ENCODE data around the gene CCND3. TPM values are rescaled to one million over a fixed set of nuclear protein-coding genes. Genes with fewer than 3 reads are reported as not detected.

CCND3 gene
- total and polyA plus RNA-seq, 2 of the 13 experiments (the other 11 are each of a cell fraction or from before 2014, with no cell fraction given), result 4.3 to 7.2 TPM

DNA sequence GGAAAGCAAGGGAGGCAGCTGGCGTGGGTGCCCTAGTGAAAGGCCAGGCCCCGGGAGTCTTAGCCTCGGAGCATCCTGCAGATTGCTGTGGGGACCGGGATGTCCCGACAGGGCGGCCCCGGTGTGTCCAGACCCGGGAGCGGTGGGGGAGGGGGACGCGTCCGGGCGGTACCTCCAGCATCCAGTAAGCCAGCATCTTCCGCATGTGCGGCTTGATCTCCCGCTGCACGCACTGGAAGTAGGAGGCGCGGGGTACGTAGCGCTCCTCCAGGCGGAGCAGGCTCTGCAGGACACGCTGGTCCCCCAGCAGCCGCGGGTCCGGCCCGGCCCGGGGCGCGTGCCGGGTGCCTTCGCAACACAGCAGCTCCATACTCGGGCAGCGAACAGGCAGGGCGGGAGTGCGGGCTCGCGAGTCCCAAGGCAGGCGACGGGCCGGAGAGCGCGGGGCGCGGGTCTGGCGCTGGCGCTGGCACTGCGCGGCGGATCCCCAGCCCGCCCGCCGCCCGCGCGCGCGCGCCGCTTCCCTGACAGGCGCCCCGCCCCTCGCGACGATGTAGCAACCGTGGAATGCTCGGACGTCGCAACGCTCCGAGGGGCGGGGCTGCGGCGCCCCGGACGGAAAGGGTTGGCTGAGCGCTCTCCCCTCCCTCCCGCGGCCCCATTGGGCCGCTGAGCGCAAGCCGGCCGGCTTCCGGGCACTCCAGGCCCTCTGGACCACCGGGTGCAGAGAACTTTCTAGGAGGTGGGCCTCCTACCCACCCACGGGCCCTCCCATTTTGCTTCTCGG is at the start of gene CCND3 (continued):
- TF ChIP-seq KDM5A (IDR thresholded peaks at IDR 0.05; ENCODE audit: borderline replicate concordance, low read length), result no peak
- TF ChIP-seq RARA (CRISPR knock-in tag; IDR thresholded peaks at IDR 0.05), result no peak
- no peak for TF ChIP-seq FOXJ3 (CRISPR knock-in tag; IDR thresholded peaks at IDR 0.05; ENCODE audit: borderline replicate concordance)
- TF ChIP-seq NCOR1 (IDR thresholded peaks at IDR 0.05; ENCODE audit: borderline replicate concordance, low read length), result no peak
- no peak; the same call in 1 of the 2 replicates for TF ChIP-seq ZNF772 (CRISPR knock-in tag; IDR thresholded peaks at IDR 0.05)
- TF ChIP-seq ZNF263 (CRISPR knock-in tag; IDR thresholded peaks at IDR 0.05), result 0 out of 2 replicates have a peak, but pooled peaks have one; percentile 64
- no peak for TF ChIP-seq NCOA5 (CRISPR knock-in tag; IDR thresholded peaks at IDR 0.05)
- TF ChIP-seq XBP1 (CRISPR knock-in tag; IDR thresholded peaks at IDR 0.05), result no peak
- TF ChIP-seq, protein P1, sequence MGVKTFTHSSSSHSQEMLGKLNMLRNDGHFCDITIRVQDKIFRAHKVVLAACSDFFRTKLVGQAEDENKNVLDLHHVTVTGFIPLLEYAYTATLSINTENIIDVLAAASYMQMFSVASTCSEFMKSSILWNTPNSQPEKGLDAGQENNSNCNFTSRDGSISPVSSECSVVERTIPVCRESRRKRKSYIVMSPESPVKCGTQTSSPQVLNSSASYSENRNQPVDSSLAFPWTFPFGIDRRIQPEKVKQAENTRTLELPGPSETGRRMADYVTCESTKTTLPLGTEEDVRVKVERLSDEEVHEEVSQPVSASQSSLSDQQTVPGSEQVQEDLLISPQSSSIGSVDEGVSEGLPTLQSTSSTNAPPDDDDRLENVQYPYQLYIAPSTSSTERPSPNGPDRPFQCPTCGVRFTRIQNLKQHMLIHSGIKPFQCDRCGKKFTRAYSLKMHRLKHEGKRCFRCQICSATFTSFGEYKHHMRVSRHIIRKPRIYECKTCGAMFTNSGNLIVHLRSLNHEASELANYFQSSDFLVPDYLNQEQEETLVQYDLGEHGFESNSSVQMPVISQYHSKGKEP (CRISPR knock-in tag; IDR thresholded peaks at IDR 0.05), result 0 out of 2 replicates have a peak, but pooled peaks have one; percentile 27
- TF ChIP-seq, protein P2, sequence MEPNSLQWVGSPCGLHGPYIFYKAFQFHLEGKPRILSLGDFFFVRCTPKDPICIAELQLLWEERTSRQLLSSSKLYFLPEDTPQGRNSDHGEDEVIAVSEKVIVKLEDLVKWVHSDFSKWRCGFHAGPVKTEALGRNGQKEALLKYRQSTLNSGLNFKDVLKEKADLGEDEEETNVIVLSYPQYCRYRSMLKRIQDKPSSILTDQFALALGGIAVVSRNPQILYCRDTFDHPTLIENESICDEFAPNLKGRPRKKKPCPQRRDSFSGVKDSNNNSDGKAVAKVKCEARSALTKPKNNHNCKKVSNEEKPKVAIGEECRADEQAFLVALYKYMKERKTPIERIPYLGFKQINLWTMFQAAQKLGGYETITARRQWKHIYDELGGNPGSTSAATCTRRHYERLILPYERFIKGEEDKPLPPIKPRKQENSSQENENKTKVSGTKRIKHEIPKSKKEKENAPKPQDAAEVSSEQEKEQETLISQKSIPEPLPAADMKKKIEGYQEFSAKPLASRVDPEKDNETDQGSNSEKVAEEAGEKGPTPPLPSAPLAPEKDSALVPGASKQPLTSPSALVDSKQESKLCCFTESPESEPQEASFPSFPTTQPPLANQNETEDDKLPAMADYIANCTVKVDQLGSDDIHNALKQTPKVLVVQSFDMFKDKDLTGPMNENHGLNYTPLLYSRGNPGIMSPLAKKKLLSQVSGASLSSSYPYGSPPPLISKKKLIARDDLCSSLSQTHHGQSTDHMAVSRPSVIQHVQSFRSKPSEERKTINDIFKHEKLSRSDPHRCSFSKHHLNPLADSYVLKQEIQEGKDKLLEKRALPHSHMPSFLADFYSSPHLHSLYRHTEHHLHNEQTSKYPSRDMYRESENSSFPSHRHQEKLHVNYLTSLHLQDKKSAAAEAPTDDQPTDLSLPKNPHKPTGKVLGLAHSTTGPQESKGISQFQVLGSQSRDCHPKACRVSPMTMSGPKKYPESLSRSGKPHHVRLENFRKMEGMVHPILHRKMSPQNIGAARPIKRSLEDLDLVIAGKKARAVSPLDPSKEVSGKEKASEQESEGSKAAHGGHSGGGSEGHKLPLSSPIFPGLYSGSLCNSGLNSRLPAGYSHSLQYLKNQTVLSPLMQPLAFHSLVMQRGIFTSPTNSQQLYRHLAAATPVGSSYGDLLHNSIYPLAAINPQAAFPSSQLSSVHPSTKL (CRISPR knock-in tag; IDR thresholded peaks at IDR 0.05), result no peak
- TF ChIP-seq ZNF614 (CRISPR knock-in tag; IDR thresholded peaks at IDR 0.05; ENCODE audit: borderline replicate concordance), result no peak
- peak; percentile 88 for TF ChIP-seq MAZ (IDR thresholded peaks at IDR 0.05; ENCODE audit: borderline replicate concordance, low read depth, low read length)
- peak; percentile 85; the same call in 1 of the 2 replicates for TF ChIP-seq MAZ (CRISPR knock-in tag; IDR thresholded peaks at IDR 0.05; ENCODE audit: low read depth)
- no peak for TF ChIP-seq NR1H2 (CRISPR knock-in tag; IDR thresholded peaks at IDR 0.05; ENCODE audit: borderline replicate concordance, low read depth)
- no peak for TF ChIP-seq RBAK (CRISPR knock-in tag; IDR thresholded peaks at IDR 0.05)
- no peak for TF ChIP-seq ZSCAN30 (CRISPR knock-in tag; IDR thresholded peaks at IDR 0.05)
- TF ChIP-seq, protein P3, sequence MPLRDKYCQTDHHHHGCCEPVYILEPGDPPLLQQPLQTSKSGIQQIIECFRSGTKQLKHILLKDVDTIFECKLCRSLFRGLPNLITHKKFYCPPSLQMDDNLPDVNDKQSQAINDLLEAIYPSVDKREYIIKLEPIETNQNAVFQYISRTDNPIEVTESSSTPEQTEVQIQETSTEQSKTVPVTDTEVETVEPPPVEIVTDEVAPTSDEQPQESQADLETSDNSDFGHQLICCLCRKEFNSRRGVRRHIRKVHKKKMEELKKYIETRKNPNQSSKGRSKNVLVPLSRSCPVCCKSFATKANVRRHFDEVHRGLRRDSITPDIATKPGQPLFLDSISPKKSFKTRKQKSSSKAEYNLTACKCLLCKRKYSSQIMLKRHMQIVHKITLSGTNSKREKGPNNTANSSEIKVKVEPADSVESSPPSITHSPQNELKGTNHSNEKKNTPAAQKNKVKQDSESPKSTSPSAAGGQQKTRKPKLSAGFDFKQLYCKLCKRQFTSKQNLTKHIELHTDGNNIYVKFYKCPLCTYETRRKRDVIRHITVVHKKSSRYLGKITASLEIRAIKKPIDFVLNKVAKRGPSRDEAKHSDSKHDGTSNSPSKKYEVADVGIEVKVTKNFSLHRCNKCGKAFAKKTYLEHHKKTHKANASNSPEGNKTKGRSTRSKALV (CRISPR knock-in tag; IDR thresholded peaks at IDR 0.05), result peak; percentile 84; the same call in 1 of the 2 replicates
- no peak; the same call in 1 of the 2 replicates for TF ChIP-seq GTF3A (CRISPR knock-in tag; conservative IDR thresholded peaks at IDR 0.05)
- TF ChIP-seq BCL6 (CRISPR knock-in tag; IDR thresholded peaks at IDR 0.05), result peak; percentile 11; the same call in 1 of the 2 replicates
- no peak for TF ChIP-seq MIER2 (CRISPR knock-in tag; IDR thresholded peaks at IDR 0.05)
- 0 out of 4 replicates have a peak, but pooled peaks of 1 of the 2 experiments have one; percentile 34 for TF ChIP-seq EP300 (IDR thresholded peaks at IDR 0.05; ENCODE audit: low read depth in 2 of 2, low read length in 2 of 2)
- TF ChIP-seq EP300 (CRISPR knock-in tag; IDR thresholded peaks at IDR 0.05; ENCODE audit: borderline replicate concordance), result no peak
- TF ChIP-seq IRF2 (CRISPR knock-in tag; IDR thresholded peaks at IDR 0.05), result peak; percentile 19; the same call in 1 of the 2 replicates
